DOHH2 (cell line): Measurements from ENCODE around the gene MAST2.

Experiments used
- CTCF ChIP-seq: fragments of 200-600 bp; sonication (generic); IDR thresholded peaks from one replicate; pipeline ENCODE4 v1.5.1; 2014; ENCODE audit warnings: antibody characterized with exemption, mild to moderate bottlenecking, low read depth, low read length; ENCODE audit not compliant: poor library complexity, severe bottlenecking
- EZH2phosphoT487 ChIP-seq: fragments of 200-600 bp; sonication (generic); IDR thresholded peaks from 2 replicates; pipeline ENCODE4 v1.6.1; 2017; ENCODE audit warnings: borderline replicate concordance, mild to moderate bottlenecking, antibody characterized with exemption, low read length, moderate library complexity, mixed read lengths

GRCh38 chr1:46003315-46003714, 199.9 kb downstream of the MAST2 start:
- TF ChIP-seq CTCF (no peak), EZH2phosphoT487 (no peak)
